Raji (cell line): ENCODE results near the gene RTP5.

Source experiments
- POLR2A ChIP-seq: IDR thresholded peaks from 2 replicates; pipeline ENCODE4 v1.6.1; 2011; ENCODE audit warnings: low read depth, low read length, control low read depth; ENCODE audit not compliant: insufficient read depth

The RTP5 gene

GRCh38 chr2:241888641-241889040 is 19.1 kb downstream of the RTP5 start:
- no peak for TF ChIP-seq POLR2A

DNA sequence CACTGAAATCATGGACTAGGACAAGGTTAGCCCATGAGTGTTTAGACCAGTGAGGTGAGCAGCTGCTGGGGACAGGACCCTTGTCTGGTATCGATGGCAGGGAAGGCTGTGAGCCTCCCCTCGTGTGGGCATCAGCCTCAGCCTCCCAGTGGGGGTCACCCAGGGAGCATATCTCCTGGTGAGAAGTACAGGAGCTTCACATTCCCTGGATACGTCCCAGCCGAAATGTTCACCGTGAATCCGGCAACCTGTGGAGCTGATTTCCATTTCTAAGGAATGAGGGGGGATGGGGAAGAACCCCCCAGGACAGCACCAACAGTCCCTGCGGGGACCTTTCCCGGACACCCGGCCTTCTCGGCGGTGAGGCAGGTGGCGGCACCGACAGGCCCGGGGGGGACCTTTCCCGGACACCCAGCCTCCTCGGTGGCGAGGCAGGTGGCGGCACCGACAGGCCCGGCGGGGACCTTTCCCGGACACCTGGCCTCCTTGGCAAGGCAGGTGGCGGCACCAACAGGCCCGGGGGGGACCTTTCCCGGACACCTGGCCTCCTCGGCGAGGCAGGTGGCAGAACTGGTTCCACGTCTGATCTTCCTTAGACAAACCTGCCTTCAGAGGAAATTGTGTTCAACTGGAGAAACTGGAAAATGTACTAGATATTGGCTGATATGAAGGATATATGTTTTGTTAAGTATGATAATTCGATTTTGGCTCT is 21.2 kb downstream of the RTP5 start:
- no peak for TF ChIP-seq POLR2A

DNA sequence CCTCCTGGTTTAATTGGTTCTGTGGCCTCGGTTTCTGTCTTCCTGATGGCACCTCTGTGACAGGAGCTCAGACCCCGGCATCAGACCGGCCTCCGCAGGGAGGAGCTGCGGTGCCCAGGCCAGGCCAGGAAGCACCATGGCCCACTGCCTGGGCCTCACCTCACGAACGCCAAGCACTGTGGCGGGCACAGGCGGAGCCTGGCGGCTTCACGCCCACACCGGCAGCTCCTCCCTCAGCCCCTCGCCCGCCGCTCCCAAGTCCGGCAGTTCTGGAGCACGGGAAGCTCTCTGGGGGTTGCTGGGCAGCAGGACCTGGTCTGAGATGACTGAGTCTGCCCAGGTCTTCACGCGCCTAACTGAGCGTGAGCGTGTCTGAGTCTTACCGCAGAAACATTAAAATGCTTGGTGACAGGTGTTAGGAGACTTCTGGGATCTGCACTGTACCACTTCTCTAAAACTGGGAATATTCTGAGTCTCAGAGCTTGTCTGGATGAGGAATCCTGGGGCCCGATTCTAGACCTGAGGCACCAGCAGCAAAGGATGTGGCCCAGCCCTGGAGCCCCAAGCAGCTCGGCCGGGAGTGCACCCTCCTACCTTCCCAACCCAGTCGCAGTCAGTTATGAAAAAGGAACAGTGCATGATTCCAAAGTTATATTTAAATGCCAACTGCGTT is 21.9 kb downstream of the RTP5 start:
- TF ChIP-seq POLR2A = no peak

DNA sequence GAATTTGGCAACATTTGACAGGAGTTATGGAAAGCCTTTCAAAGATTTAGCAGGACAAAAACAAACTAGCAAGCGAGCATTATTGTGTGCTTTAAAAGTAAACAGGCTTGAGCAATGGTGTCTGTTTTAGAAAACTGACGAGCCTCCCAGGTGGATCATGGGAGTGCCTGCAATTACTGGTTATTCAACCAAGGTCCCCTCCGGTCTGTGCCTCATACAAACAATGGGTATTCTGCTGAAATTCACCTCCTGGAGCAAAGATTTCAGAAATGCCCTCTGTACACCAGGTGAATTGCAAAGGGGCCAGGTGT is 22.4 kb downstream of the RTP5 start:
- TF ChIP-seq POLR2A = no peak

DNA sequence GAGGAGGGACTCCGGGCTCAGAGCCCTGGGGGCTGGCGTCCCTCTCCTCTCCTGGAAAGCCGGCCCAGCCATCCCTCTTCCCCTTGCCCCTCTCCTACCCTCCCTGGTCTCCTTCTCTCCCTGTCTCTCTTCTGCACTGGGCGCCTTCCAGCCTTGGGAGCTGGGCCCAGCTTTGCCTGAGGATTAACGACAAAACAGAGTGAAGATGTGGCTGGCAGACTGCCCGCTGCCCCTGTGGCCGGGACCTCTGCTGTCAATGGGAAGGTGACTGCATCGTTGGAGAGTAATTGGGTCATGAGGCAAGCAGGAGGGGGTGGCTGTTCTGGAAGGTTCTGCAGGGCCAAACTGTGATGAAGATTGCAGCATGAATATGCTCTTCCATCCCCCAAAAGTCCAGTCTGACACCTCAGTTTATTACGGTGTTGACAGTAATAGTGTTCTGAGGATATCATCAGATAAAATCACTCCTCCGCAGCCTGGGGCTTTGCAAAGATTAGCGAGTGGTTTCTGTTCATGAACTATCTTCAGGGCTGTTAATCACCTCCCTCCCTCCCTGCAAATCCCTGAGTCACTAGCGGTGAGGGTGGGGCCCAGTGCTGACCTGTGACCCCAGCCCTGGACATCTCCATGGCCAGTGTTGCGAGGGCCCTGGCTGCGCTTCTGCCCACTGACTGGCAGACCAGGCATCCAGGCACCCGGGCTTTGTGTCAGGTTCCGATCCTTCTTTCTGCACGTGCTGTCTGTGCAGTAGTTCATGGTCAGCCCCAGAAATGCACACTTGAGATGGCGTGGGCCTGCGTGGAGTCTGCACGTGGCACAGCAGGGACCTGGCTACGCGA is 23.0 kb downstream of the RTP5 start:
- TF ChIP-seq POLR2A = no peak

DNA sequence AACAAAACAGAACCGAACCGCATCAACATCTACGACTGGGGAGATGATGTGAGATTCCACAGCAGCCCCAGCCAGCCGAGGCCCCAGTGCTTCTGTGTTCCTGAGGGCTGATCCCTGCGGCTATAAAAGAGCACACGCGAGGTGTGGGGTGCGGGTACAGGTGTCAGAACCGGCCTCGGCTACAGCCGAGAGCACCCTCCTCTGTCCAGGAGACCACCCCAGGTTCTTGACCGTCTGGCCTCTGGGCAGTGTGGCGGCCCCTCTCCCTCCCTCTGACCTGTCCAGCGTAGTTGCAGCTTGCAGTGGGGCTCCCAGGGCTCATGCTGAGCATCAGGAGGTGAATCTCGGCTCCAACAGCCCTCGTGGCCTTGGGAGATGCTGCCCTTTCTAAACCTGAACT is 23.7 kb downstream of the RTP5 start:
- TF ChIP-seq POLR2A = no peak

DNA sequence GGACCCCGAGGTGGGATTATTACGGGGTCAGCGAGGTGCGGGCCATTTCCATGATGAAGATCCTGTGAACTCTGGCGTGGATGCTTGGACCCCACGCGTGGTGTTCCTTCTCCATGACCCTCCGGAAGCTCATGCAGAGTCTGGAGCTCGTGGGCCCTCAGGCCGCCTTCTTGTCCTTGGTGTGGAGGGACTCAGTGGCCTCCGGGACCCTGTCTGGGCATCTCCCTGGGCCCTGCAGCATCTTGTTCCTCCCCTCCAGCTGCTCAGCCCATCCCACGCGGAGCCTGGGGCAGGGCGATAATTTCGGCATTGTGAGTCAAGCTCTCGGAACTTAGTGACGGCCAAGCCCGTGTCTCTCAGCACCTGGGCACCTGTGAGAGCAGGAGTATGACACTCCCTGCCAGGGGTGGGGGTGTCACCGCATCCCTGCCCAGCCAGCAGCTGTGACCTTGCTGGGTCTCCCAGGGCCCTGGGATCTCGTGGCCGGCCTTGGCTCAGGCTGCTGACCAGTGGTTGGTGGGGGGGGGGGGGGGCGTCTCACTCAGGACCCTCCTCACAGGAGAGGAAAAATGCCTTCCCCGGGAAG is 24.6 kb downstream of the RTP5 start:
- no peak for TF ChIP-seq POLR2A

- TF ChIP-seq POLR2A = no peak
Measured at GRCh38 chr2:241894681-241895426, 25.3 kb downstream of the RTP5 start.

GRCh38 chr2:241895427-241895711 is 25.8 kb downstream of the RTP5 start:
- no peak for TF ChIP-seq POLR2A

DNA sequence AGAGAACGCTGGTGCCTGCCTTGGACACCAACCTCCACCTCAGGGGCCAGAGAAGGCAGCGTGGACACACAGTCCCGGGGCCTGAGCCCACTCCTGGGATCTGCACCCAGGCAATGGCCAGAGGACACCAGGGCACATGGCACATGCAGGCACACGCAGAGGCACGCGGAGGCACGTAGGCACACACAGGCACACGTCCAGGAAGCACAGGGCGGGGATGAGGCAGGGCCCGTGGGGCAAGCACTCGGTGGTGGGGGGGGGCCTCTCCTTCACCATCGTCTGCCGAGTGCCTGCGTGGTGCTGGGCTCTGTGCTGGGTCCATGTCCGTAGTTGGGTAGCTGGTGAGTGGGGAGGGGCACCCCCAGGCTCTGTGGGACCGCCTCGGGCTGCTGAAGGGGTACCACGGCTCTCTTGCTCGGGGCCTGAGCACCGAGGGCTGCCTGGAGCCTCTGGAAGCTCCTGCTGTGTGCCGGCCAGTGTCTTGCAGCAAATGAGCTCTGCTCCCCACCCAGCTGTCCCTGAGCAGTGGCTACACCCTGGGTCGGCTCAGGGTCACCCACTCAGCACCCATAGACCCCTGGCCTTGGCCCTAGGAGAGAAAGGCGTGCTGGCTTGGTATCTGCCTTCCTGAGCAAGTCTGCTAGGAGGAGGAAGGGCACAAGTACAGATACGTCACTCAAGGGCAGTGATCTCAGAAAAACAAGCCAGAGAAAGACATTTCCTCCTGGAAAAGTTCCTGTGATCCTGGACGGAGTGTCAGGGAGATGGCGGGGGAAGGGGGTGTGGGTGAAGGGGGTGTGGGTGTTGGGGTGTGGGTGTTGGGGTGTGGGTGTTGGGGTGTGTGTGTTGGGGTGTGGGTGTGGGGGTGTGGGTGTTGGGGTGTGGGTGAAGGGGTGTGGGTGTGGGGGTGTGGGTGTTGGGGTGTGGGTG is 26.4 kb downstream of the RTP5 start:
- TF ChIP-seq POLR2A = no peak

DNA sequence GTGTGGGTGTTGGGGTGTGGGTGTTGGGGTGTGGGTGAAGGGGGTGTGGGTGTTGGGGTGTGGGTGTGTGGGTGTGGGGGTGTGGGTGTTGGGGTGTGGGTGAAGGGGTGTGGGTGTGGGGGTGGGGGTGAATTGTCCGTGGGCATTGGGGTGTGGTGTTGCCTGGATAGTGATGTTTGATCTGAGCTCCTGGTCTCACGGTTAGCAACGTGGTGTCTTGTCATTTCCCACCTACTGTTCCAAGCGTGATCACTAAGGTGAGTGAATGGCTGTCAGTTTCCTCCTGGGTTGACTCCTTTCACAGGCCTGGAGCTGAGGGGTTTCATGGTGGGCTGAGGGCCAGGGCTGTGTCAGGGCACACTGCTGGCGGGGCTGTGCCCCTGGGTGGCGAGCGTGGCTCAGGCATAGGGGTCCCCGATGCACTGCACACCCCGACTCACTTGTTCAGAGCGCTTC is 27.2 kb downstream of the RTP5 start:
- TF ChIP-seq POLR2A = no peak

DNA sequence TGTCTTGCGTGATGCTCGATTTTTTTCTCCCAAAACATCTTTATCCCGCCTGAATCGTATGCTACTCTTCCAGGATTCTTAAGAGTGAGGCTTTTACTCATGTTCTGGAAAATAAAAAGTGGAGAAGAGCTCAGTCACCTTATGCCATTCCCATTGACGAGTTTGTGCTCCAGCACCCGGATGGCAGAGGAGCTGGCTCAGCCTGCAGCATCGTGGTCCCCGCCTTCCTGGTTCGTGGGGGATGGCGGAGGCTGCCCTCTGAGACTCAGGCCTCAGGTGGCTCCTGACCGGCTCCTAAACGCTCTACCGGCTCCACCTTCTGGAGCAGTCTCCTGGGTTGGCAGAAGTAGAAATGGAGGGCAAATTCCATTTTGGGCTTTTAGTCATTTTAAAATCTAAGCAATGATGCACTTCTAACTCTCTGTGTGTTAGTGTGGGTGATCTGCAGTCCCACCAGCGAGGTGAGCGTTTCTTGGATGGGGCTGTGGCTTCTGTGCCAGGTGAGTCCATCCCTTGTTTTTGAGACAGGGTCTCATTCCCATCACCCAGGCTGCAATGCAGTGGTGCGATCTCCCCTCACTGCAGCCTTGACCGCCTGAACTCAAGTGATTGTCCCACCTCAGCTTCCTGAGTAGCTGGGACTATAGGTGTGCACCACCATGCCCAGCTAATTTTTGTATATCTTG is 27.8 kb downstream of the RTP5 start:
- no peak for TF ChIP-seq POLR2A

- no peak for TF ChIP-seq POLR2A
Measured at GRCh38 chr2:241898463-241899270, 29.1 kb downstream of the RTP5 start.
